ENCODE results near the gene GALNTL6.

- no peak for TF ChIP-seq CTCF (IDR thresholded peaks at IDR 0.05; ENCODE audit: insufficient read depth, low read length, poor library complexity, severe bottlenecking)
- TF ChIP-seq EZH2phosphoT487 (conservative IDR thresholded peaks at IDR 0.05; ENCODE audit: low read length), result no peak
Measured at GRCh38 chr4:172584816-172585215, 771.6 kb downstream of the GALNTL6 start.
